NB4 (cell line): ENCODE results near the gene MDGA2.

Source experiments
- CTCF ChIP-seq: IDR thresholded peaks from one replicate; pipeline ENCODE4 v1.5.1; 2012; ENCODE audit warnings: low read depth, low read length
- POLR2A ChIP-seq: IDR thresholded peaks from 2 replicates; pipeline ENCODE4 v1.6.1; 2011; ENCODE audit warnings: mild to moderate bottlenecking; ENCODE audit not compliant: insufficient read length; ENCODE audit errors: extremely low read depth
- TF ChIP-seq, protein P1 (sequence below): IDR thresholded peaks from 2 replicates; pipeline ENCODE4 v1.6.1; 2011; ENCODE audit warnings: low read depth, low read length

GRCh38 chr14:46951103-46951502 lies 724.3 kb downstream of the MDGA2 start:
- TF ChIP-seq POLR2A (no peak), CTCF (no peak)
- TF ChIP-seq, protein P1, sequence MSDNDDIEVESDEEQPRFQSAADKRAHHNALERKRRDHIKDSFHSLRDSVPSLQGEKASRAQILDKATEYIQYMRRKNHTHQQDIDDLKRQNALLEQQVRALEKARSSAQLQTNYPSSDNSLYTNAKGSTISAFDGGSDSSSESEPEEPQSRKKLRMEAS = no peak
